ENCODE results near the gene LRRTM4.

The LRRTM4 gene

DNA sequence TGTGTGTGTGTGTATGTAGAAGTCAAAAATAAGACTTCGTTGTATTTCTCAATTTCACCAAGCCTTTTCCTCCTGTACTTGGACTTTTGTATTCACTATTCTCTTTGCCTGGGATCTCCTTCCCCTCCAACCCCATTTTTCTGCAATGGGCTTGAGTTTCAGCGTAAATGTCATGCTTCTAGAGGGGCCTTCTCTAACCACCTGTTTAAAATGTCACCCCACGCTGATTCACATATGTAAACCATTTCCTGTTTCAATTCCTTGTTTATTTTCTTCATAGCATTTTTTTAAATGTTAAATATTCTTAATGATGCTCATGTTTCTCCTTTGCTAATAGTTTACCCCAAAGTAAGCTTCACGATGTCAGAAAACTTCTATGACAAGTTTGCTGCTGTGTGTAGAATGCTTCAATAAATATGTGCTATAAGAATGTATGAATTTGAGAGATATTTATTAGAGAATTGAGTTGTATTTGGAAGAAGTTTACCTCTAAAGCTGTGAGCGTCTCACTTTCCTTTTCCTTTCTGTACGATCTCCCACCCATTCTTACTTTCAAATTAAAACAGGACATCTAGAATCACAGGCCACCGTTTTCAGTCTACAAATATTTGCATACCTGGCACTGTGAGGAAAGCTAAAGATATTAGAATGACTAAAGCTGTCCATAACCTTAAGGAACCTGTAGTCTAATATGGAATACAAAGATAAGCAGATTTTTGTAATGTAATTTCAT is 762.4 kb downstream of the LRRTM4 start:
- Mint-ChIP-seq H3K27me3 (no peaks in the 10 kb centered on the region), H3K36me3 (ENCODE audit: insufficient read depth) (no peaks in the 10 kb centered on the region), H3K4me3 (no peak overlapping the region), H3K4me1 (no peaks in the 10 kb centered on the region), H3K27ac (ENCODE audit: low read depth) (no peak overlapping the region), H3K9me3 (peaks cover 23% of the 10 kb centered on the region)
- ATAC-seq (replicated peaks; ENCODE audit: extremely low read depth, poor library complexity, severe bottlenecking) (no peak), DNase-seq (ENCODE audit: low spot score in 2 of 2) (no peak)

DNA sequence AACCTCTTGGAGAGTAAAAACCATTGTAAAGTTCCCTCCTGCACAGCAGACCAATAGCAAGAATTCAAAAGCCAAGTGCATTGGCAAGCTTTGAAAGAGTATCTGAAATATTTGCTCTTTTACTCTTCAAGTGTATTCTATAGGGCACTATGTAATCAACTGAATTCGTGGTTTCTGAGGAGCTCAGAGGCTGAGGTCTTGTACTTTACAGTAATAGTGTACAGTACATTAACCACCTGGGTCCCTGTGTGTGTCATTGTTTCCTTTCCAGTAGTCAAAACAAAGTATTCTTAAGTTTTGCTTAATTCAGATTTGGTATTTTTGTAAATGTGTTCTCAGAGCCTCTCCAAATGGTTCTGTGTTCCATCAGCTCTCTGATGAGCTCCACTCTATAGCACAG is 769.7 kb downstream of the LRRTM4 start:
- peaks cover 18% of the 10 kb centered on the region for H3K9me3 Mint-ChIP-seq
- H3K4me1 Mint-ChIP-seq, result no peaks in the 10 kb centered on the region
- no peaks in the 10 kb centered on the region for H3K27me3 Mint-ChIP-seq
- DNase-seq (ENCODE audit: low spot score in 2 of 2) (no peak), ATAC-seq (replicated peaks; ENCODE audit: extremely low read depth, poor library complexity, severe bottlenecking) (no peak)
- no peak overlapping the region for H3K27ac Mint-ChIP-seq (ENCODE audit: low read depth)
- no peak overlapping the region for H3K4me3 Mint-ChIP-seq
- no peaks in the 10 kb centered on the region for H3K36me3 Mint-ChIP-seq (ENCODE audit: insufficient read depth)

DNA sequence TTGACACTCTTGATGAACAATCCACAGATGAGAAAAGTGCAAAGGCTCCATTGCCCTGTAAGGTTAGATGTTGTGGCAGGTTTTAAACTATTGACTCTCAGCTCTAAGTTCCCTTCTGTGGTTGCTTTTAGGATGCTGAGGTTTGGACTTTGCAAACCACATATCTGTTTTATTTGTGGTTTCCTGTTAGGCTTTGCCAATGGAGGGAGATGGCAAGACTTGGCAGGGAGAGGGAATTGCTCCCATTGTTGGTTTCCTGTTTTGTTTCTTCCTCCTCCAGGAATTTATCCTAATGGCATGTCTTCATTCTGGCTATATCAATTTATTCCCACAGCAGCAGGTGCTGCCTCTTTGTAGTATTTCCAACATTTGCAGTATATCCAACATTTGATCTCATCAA is 772.3 kb downstream of the LRRTM4 start:
- Mint-ChIP-seq H3K27me3 (no peaks in the 10 kb centered on the region), H3K4me3 (no peak overlapping the region), H3K36me3 (ENCODE audit: insufficient read depth) (no peaks in the 10 kb centered on the region), H3K27ac (ENCODE audit: low read depth) (no peak overlapping the region), H3K4me1 (no peaks in the 10 kb centered on the region), H3K9me3 (peaks cover 12% of the 10 kb centered on the region)
- no peak for DNase-seq (ENCODE audit: low spot score in 2 of 2)
- no peak for ATAC-seq (replicated peaks; ENCODE audit: extremely low read depth, poor library complexity, severe bottlenecking)

DNA sequence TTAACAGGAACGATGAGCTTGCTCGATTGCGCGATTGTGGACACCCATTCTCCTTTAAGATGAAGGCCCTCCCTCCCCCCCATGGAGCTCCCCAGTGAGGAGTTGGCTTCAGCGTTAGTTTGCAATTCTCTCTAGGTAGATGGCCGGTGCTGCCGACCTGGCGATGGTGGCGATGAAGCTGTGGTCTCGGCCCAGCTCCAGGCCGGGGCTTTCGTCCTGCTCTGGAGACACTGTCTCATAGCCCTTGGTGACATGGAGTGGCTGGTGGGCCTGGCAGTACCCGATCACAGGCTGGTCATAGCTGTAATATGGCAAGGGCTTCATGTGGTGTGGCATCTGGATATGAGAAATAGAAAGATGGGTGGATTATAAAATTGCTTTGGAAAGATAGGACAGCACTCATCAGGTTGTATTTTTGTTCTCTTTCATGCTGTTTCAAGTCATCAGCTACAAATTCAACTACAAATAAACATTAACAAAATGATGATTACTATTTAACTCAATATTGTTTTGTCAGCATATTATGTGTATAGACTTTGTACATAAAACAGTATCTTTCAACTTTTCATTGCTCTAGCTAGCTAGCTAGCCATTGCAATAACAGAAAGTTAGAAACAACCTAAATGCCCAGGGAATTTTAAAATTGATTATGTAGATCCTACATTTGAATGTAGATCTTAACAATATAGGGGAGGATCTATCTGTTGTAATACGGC is 773.4 kb downstream of the LRRTM4 start:
- Mint-ChIP-seq H3K4me1 (no peaks in the 10 kb centered on the region), H3K36me3 (ENCODE audit: insufficient read depth) (no peaks in the 10 kb centered on the region), H3K4me3 (no peak overlapping the region), H3K27me3 (no peaks in the 10 kb centered on the region), H3K9me3 (peaks cover 12% of the 10 kb centered on the region), H3K27ac (ENCODE audit: low read depth) (no peak overlapping the region)
- no peak for ATAC-seq (replicated peaks; ENCODE audit: extremely low read depth, poor library complexity, severe bottlenecking)
- no peak for DNase-seq (ENCODE audit: low spot score in 2 of 2)

GRCh38 chr2:76745605-76746004 is 776.6 kb downstream of the LRRTM4 start:
- H3K27me3 Mint-ChIP-seq, result no peaks in the 10 kb centered on the region
- H3K9me3 Mint-ChIP-seq, result peaks cover 18% of the 10 kb centered on the region
- no peak for ATAC-seq (replicated peaks; ENCODE audit: extremely low read depth, poor library complexity, severe bottlenecking)
- DNase-seq (ENCODE audit: low spot score in 2 of 2), result no peak
- H3K4me3 Mint-ChIP-seq, result no peak overlapping the region
- no peaks in the 10 kb centered on the region for H3K4me1 Mint-ChIP-seq
- H3K27ac Mint-ChIP-seq (ENCODE audit: low read depth), result no peak overlapping the region
- H3K36me3 Mint-ChIP-seq (ENCODE audit: insufficient read depth), result no peaks in the 10 kb centered on the region

- DNase-seq (ENCODE audit: low spot score in 2 of 2) (no peak), ATAC-seq (replicated peaks; ENCODE audit: extremely low read depth, poor library complexity, severe bottlenecking) (no peak)
- Mint-ChIP-seq H3K4me1 (no peaks in the 10 kb centered on the region), H3K27ac (ENCODE audit: low read depth) (no peak overlapping the region), H3K27me3 (no peaks in the 10 kb centered on the region), H3K9me3 (peaks cover 19% of the 10 kb centered on the region), H3K36me3 (ENCODE audit: insufficient read depth) (no peaks in the 10 kb centered on the region), H3K4me3 (no peak overlapping the region)
Observed at GRCh38 chr2:76737607-76738006, 784.6 kb downstream of the LRRTM4 start.

- no peak for ATAC-seq (replicated peaks; ENCODE audit: extremely low read depth, poor library complexity, severe bottlenecking)
- H3K4me3 Mint-ChIP-seq, result no peak overlapping the region
- no peaks in the 10 kb centered on the region for H3K27me3 Mint-ChIP-seq
- no peak overlapping the region for H3K27ac Mint-ChIP-seq (ENCODE audit: low read depth)
- H3K4me1 Mint-ChIP-seq, result no peaks in the 10 kb centered on the region
- DNase-seq (ENCODE audit: low spot score in 2 of 2), result no peak
- no peaks in the 10 kb centered on the region for H3K36me3 Mint-ChIP-seq (ENCODE audit: insufficient read depth)
- H3K9me3 Mint-ChIP-seq, result peaks cover 12% of the 10 kb centered on the region
Observed at GRCh38 chr2:76733736-76734135, 788.4 kb downstream of the LRRTM4 start.

DNA sequence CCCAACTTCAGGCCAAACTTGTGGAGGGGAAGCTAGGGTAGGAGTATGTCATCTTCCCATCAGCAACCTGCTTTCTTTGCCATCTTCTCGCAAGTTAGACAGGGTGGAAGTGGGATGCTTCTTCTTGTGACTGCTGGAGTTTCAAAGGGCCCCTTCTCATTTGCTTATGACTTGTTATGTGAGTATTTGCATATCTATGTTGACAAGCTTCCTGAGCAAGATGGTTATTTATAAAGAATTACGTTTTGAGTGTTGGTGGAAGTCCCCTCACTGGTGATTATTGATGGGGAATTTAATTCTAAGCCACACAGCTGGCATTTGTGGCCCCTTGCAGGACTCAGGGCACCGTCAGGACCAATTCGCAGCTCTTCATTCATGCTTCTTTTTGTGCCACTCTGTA is 791.0 kb downstream of the LRRTM4 start:
- DNase-seq (ENCODE audit: low spot score in 2 of 2) (no peak), ATAC-seq (replicated peaks; ENCODE audit: extremely low read depth, poor library complexity, severe bottlenecking) (no peak)
- no peak overlapping the region for H3K4me3 Mint-ChIP-seq
- no peaks in the 10 kb centered on the region for H3K27me3 Mint-ChIP-seq
- no peaks in the 10 kb centered on the region for H3K4me1 Mint-ChIP-seq
- H3K36me3 Mint-ChIP-seq (ENCODE audit: insufficient read depth), result no peaks in the 10 kb centered on the region
- H3K9me3 Mint-ChIP-seq, result peaks cover 12% of the 10 kb centered on the region
- no peak overlapping the region for H3K27ac Mint-ChIP-seq (ENCODE audit: low read depth)

- H3K9me3 Mint-ChIP-seq, result peaks cover 19% of the 10 kb centered on the region
- H3K27me3 Mint-ChIP-seq, result no peaks in the 10 kb centered on the region
- H3K4me1 Mint-ChIP-seq, result no peaks in the 10 kb centered on the region
- H3K4me3 Mint-ChIP-seq, result no peak overlapping the region
- no peak overlapping the region for H3K27ac Mint-ChIP-seq (ENCODE audit: low read depth)
- H3K36me3 Mint-ChIP-seq (ENCODE audit: insufficient read depth), result no peaks in the 10 kb centered on the region
- ATAC-seq (replicated peaks; ENCODE audit: extremely low read depth, poor library complexity, severe bottlenecking) (no peak), DNase-seq (ENCODE audit: low spot score in 2 of 2) (no peak)
Observed at GRCh38 chr2:76730021-76730420, 792.2 kb downstream of the LRRTM4 start.

GRCh38 chr2:76721226-76721625 is 801.0 kb downstream of the LRRTM4 start:
- no peaks in the 10 kb centered on the region for H3K36me3 Mint-ChIP-seq (ENCODE audit: insufficient read depth)
- no peaks in the 10 kb centered on the region for H3K27me3 Mint-ChIP-seq
- ATAC-seq (replicated peaks; ENCODE audit: extremely low read depth, poor library complexity, severe bottlenecking) (no peak), DNase-seq (ENCODE audit: low spot score in 2 of 2) (no peak)
- H3K27ac Mint-ChIP-seq (ENCODE audit: low read depth), result no peak overlapping the region
- peaks cover 27% of the 10 kb centered on the region for H3K9me3 Mint-ChIP-seq
- H3K4me1 Mint-ChIP-seq, result no peaks in the 10 kb centered on the region
- H3K4me3 Mint-ChIP-seq, result no peak overlapping the region

GRCh38 chr2:76713312-76713711 is 808.9 kb downstream of the LRRTM4 start:
- H3K9me3 Mint-ChIP-seq, result peaks cover 25% of the 10 kb centered on the region
- no peak for DNase-seq (ENCODE audit: low spot score in 2 of 2)
- H3K4me1 Mint-ChIP-seq, result no peaks in the 10 kb centered on the region
- H3K4me3 Mint-ChIP-seq, result no peak overlapping the region
- no peaks in the 10 kb centered on the region for H3K36me3 Mint-ChIP-seq (ENCODE audit: insufficient read depth)
- H3K27me3 Mint-ChIP-seq, result no peaks in the 10 kb centered on the region
- H3K27ac Mint-ChIP-seq (ENCODE audit: low read depth), result no peak overlapping the region
- ATAC-seq (replicated peaks; ENCODE audit: extremely low read depth, poor library complexity, severe bottlenecking), result no peak

GRCh38 chr2:76711490-76711889 is 810.7 kb downstream of the LRRTM4 start:
- Mint-ChIP-seq H3K36me3 (ENCODE audit: insufficient read depth) (no peaks in the 10 kb centered on the region), H3K4me3 (no peak overlapping the region), H3K27ac (ENCODE audit: low read depth) (no peak overlapping the region), H3K9me3 (peaks cover 19% of the 10 kb centered on the region), H3K4me1 (no peaks in the 10 kb centered on the region), H3K27me3 (no peaks in the 10 kb centered on the region)
- ATAC-seq (replicated peaks; ENCODE audit: extremely low read depth, poor library complexity, severe bottlenecking) (no peak), DNase-seq (ENCODE audit: low spot score in 2 of 2) (no peak)

- Mint-ChIP-seq H3K9me3 (peaks cover 7% of the 10 kb centered on the region), H3K4me1 (no peaks in the 10 kb centered on the region), H3K4me3 (no peak overlapping the region), H3K27me3 (no peaks in the 10 kb centered on the region), H3K36me3 (ENCODE audit: insufficient read depth) (no peaks in the 10 kb centered on the region), H3K27ac (ENCODE audit: low read depth) (no peak overlapping the region)
- DNase-seq (ENCODE audit: low spot score in 2 of 2) (no peak), ATAC-seq (replicated peaks; ENCODE audit: extremely low read depth, poor library complexity, severe bottlenecking) (no peak)
Observed at GRCh38 chr2:76700894-76701293, 821.3 kb downstream of the LRRTM4 start.
